Activated naive CD8-positive, alpha-beta T cell treated with anti-CD3 and anti-CD28 coated beads, Interleukin-2, amount 10 ng/mL, durations not matched to agents 7 days and 5 days (primary cell): ENCODE results near the gene KIRREL3. TPM values are rescaled to one million over a fixed set of nuclear protein-coding genes. Genes with fewer than 3 reads are reported as not detected.

Source experiments
- ATAC-seq: fragments of 150-1000 bp; cut with Tn5 transposase; one replicate; pipeline ENCODE4 v1.10.0; 2021; ENCODE audit warnings: low read depth, moderate library complexity
- POLR2A ChIA-PET: fragments of 350-600 bp; sonication (Branson Sonifier 250); formaldehyde crosslinking; loops from one replicate; lab custom pipeline; 2021; ENCODE audit warnings: antibody characterized with exemption; lab: Charles Lee
- DNase-seq: peaks from one replicate; pipeline ENCODE4 v3.0.0; 2021
- H3K27ac Mint-ChIP-seq: one replicate; pipeline ENCODE4 v1.8.0; 2022; ENCODE audit warnings: mild to moderate bottlenecking, mixed read lengths
- H3K27me3 Mint-ChIP-seq: one replicate; pipeline ENCODE4 v1.8.0; 2022; ENCODE audit warnings: mild to moderate bottlenecking, moderate library complexity, mixed read lengths
- H3K36me3 Mint-ChIP-seq: one replicate; pipeline ENCODE4 v1.8.0; 2021; ENCODE audit warnings: mild to moderate bottlenecking, mixed read lengths
- H3K4me1 Mint-ChIP-seq: one replicate; pipeline ENCODE4 v1.8.0; 2021; ENCODE audit warnings: mixed read lengths
- H3K4me3 Mint-ChIP-seq: one replicate; pipeline ENCODE4 v1.8.0; 2022; ENCODE audit warnings: mild to moderate bottlenecking, moderate library complexity, mixed read lengths
- H3K9me3 Mint-ChIP-seq: one replicate; pipeline ENCODE4 v1.8.0; 2021; ENCODE audit warnings: mixed read lengths
- total RNA-seq, 2 experiments: library from RNA; stranded (reverse); gene quantifications; one replicate each; pipeline ENCODE4 v1.2.3, GENCODE V29; 2021

KIRREL3 gene
- total RNA-seq: not detected

- H3K9me3 Mint-ChIP-seq: no peaks in the 10 kb centered on the region
- no peak for ATAC-seq
- no peak for DNase-seq
- no peak within 1 kb of the TSS for H3K27ac Mint-ChIP-seq
- peaks cover 18% of the 10 kb centered on the region for H3K27me3 Mint-ChIP-seq
- no peaks in the 10 kb centered on the region for H3K36me3 Mint-ChIP-seq
- no peak within 1 kb of the TSS for H3K4me3 Mint-ChIP-seq
- no peaks in the 10 kb centered on the region for H3K4me1 Mint-ChIP-seq
- POLR2A ChIA-PET: no interaction called here
Measured at GRCh38 chr11:127000291-127000968, at the start of gene KIRREL3. KIRREL3 (minus strand) TSS chr11:127000770.

DNA sequence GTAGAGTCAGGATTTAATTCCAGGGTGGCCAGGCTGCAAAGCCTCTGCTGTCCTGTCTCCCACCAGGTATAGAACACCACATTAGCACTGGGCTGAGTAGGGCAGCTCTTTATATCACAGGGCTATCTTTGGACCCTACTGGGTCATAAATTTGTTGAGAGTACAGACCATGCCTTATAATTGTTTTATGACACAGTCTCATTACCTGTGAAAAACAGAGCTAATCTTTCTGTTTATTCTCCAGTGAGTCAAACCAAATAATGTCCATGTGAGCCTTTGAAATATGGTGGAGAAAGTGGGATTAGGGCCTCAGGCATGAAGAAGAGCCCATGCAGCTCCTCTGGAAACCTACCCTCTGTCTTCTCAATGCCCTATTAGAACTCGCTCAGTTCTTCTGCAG, 49.6 kb upstream of the KIRREL3 start:
- H3K9me3 Mint-ChIP-seq: no peaks in the 10 kb centered on the region
- POLR2A ChIA-PET: no interaction called here
- no peak overlapping the region for H3K27ac Mint-ChIP-seq
- DNase-seq (no peak), ATAC-seq (no peak)
- H3K4me3 Mint-ChIP-seq: no peak overlapping the region
- H3K27me3 Mint-ChIP-seq: no peaks in the 10 kb centered on the region
- H3K36me3 Mint-ChIP-seq: no peaks in the 10 kb centered on the region
- no peaks in the 10 kb centered on the region for H3K4me1 Mint-ChIP-seq

DNA sequence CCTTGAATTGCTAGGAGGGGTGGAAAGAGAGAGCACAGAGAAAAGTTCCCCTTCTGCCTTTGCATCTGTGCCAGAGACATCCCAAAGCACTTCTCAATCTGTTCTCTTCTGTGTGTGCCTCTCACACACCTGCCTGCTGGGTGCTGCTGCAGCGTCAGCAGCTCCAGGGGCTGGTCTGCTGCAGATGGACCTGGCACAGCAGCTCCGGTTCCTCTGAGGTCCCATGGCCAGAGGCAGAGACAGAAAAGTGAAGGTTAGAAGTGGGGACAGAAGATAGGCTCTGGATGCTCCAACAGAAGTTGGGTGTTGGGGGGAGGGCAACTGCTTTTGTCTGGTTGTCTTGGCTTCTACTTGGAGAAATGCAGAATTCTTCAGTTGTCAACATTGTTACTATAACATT, 48.9 kb upstream of the KIRREL3 start:
- Mint-ChIP-seq H3K4me1 (no peaks in the 10 kb centered on the region), H3K36me3 (no peaks in the 10 kb centered on the region), H3K9me3 (no peaks in the 10 kb centered on the region), H3K27ac (no peak overlapping the region), H3K4me3 (no peak overlapping the region), H3K27me3 (no peaks in the 10 kb centered on the region)
- POLR2A ChIA-PET: no interaction called here
- no peak for ATAC-seq
- DNase-seq: no peak

- no peak overlapping the region for H3K27ac Mint-ChIP-seq
- no peaks in the 10 kb centered on the region for H3K4me1 Mint-ChIP-seq
- no peak overlapping the region for H3K4me3 Mint-ChIP-seq
- DNase-seq: no peak
- POLR2A ChIA-PET: no interaction called here
- no peaks in the 10 kb centered on the region for H3K27me3 Mint-ChIP-seq
- ATAC-seq: no peak
- no peaks in the 10 kb centered on the region for H3K9me3 Mint-ChIP-seq
- H3K36me3 Mint-ChIP-seq: no peaks in the 10 kb centered on the region
Measured at GRCh38 chr11:127044535-127044934, 44.0 kb upstream of the KIRREL3 start.

DNA sequence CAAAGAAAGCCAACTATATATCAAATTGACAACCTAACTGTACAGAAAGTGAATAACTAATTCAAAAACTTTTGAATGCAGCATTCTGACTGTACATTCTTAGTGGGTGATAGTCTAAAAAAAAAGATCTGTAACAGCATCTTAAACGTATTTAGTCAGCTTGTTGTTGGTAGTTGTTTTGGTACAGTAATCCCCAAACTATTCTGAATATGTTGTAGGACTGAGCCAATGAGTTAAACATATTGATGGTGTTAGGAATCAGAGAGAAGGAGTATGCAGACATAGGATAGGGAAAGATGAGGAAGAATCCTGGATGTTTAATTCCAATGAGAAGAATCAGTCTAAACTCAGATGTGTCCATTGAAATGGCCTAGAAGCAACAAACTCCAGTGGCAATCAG, 41.9 kb upstream of the KIRREL3 start:
- no peak for ATAC-seq
- Mint-ChIP-seq H3K4me3 (no peak overlapping the region), H3K4me1 (no peaks in the 10 kb centered on the region), H3K36me3 (no peaks in the 10 kb centered on the region), H3K9me3 (no peaks in the 10 kb centered on the region), H3K27me3 (no peaks in the 10 kb centered on the region), H3K27ac (no peak overlapping the region)
- DNase-seq: no peak
- POLR2A ChIA-PET: no interaction called here

- POLR2A ChIA-PET: no interaction called here
- Mint-ChIP-seq H3K36me3 (no peaks in the 10 kb centered on the region), H3K27ac (no peak overlapping the region), H3K4me3 (no peak overlapping the region), H3K4me1 (no peaks in the 10 kb centered on the region), H3K27me3 (no peaks in the 10 kb centered on the region), H3K9me3 (no peaks in the 10 kb centered on the region)
- DNase-seq (no peak), ATAC-seq (no peak)
Measured at GRCh38 chr11:127039591-127039990, 39.0 kb upstream of the KIRREL3 start.

- no peak overlapping the region for H3K4me3 Mint-ChIP-seq
- POLR2A ChIA-PET: no interaction called here
- H3K27ac Mint-ChIP-seq: no peak overlapping the region
- no peaks in the 10 kb centered on the region for H3K36me3 Mint-ChIP-seq
- H3K9me3 Mint-ChIP-seq: no peaks in the 10 kb centered on the region
- ATAC-seq (no peak), DNase-seq (no peak)
- H3K4me1 Mint-ChIP-seq: no peaks in the 10 kb centered on the region
- no peaks in the 10 kb centered on the region for H3K27me3 Mint-ChIP-seq
Measured at GRCh38 chr11:127037596-127037995, 37.0 kb upstream of the KIRREL3 start.

GRCh38 chr11:127037001-127037400, 36.4 kb upstream of the KIRREL3 start:
- H3K27ac Mint-ChIP-seq: no peak overlapping the region
- H3K4me1 Mint-ChIP-seq: no peaks in the 10 kb centered on the region
- POLR2A ChIA-PET: no interaction called here
- H3K36me3 Mint-ChIP-seq: no peaks in the 10 kb centered on the region
- H3K27me3 Mint-ChIP-seq: no peaks in the 10 kb centered on the region
- H3K4me3 Mint-ChIP-seq: no peak overlapping the region
- ATAC-seq: no peak
- no peak for DNase-seq
- no peaks in the 10 kb centered on the region for H3K9me3 Mint-ChIP-seq

DNA sequence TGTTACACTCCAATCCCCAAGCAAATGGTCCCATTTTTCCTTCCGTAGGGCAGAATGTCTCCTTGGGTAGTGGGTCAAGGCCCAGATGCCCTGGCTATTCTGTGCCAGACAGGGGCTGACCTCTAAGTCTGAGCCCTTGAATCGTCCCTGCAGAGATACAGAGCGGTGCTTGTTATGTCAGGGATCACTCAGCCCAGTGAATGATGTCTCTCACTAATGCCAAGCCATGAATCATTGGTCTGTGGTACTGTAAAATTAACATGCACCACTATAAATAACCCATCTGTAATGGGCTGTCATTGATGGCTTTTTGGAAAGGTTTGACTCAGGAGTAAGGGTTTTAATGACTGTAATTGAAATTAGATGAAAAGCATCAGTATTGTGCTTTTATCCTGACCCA, 35.3 kb upstream of the KIRREL3 start:
- Mint-ChIP-seq H3K4me3 (no peak overlapping the region), H3K27me3 (no peaks in the 10 kb centered on the region), H3K36me3 (no peaks in the 10 kb centered on the region), H3K27ac (no peak overlapping the region), H3K9me3 (no peaks in the 10 kb centered on the region), H3K4me1 (no peaks in the 10 kb centered on the region)
- DNase-seq (no peak), ATAC-seq (no peak)
- POLR2A ChIA-PET: no interaction called here

DNA sequence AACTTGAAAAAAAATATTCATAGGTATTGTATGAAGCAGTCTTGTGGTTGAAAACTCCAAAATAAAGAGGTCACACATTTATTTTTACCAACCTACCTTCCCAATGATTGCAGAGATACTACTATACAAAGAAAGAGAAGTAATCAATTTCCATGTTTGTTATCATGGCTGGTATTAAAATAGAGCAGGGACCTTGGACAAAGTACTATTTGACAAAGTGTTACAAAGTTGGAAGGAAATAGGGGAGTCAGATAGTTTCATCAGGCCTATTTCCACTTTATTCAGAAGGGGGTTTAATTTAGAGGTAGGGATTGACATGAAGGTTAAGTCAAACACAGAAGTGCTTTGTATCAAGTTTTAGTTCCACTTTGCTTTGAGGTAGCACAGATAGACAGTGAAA, 34.4 kb upstream of the KIRREL3 start:
- Mint-ChIP-seq H3K4me3 (no peak overlapping the region), H3K27ac (no peak overlapping the region), H3K4me1 (no peaks in the 10 kb centered on the region), H3K36me3 (no peaks in the 10 kb centered on the region), H3K9me3 (no peaks in the 10 kb centered on the region), H3K27me3 (no peaks in the 10 kb centered on the region)
- DNase-seq (no peak), ATAC-seq (no peak)
- POLR2A ChIA-PET: no interaction called here

- H3K36me3 Mint-ChIP-seq: no peaks in the 10 kb centered on the region
- ATAC-seq: no peak
- DNase-seq: no peak
- POLR2A ChIA-PET: no interaction called here
- H3K4me1 Mint-ChIP-seq: no peaks in the 10 kb centered on the region
- no peak overlapping the region for H3K4me3 Mint-ChIP-seq
- no peaks in the 10 kb centered on the region for H3K9me3 Mint-ChIP-seq
- H3K27me3 Mint-ChIP-seq: no peaks in the 10 kb centered on the region
- no peak overlapping the region for H3K27ac Mint-ChIP-seq
Measured at GRCh38 chr11:127028648-127029047, 28.1 kb upstream of the KIRREL3 start.

- no peak overlapping the region for H3K27ac Mint-ChIP-seq
- H3K4me1 Mint-ChIP-seq: no peaks in the 10 kb centered on the region
- no peaks in the 10 kb centered on the region for H3K9me3 Mint-ChIP-seq
- no peak for ATAC-seq
- POLR2A ChIA-PET: no interaction called here
- no peaks in the 10 kb centered on the region for H3K27me3 Mint-ChIP-seq
- DNase-seq: no peak
- no peaks in the 10 kb centered on the region for H3K36me3 Mint-ChIP-seq
- no peak overlapping the region for H3K4me3 Mint-ChIP-seq
Measured at GRCh38 chr11:127027789-127028188, 27.2 kb upstream of the KIRREL3 start.

DNA sequence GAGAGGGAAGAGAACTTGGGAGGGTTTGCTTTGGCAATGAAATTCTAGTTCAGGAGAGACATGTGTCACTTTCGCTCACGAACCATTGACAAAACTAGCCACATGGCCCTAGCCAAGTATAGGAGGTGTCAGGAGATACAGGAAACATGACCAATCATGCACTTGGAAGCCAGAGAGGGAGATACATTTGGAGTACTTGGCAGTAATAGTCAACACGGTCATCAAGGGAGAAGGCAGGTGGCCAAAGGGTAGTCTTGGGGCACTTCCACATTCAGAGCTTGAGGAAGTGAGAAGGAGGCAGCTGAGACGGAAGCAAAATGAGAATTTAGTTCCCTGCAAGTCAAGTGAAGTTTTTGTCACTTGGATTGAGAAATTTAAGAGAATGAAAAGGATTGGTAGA, 26.4 kb upstream of the KIRREL3 start:
- POLR2A ChIA-PET: no interaction called here
- DNase-seq: no peak
- Mint-ChIP-seq H3K27ac (no peak overlapping the region), H3K9me3 (no peaks in the 10 kb centered on the region), H3K36me3 (no peaks in the 10 kb centered on the region), H3K4me1 (no peaks in the 10 kb centered on the region), H3K4me3 (no peak overlapping the region), H3K27me3 (no peaks in the 10 kb centered on the region)
- ATAC-seq: no peak

GRCh38 chr11:127023991-127024390, 23.4 kb upstream of the KIRREL3 start:
- no peaks in the 10 kb centered on the region for H3K27me3 Mint-ChIP-seq
- POLR2A ChIA-PET: no interaction called here
- H3K4me3 Mint-ChIP-seq: no peak overlapping the region
- no peaks in the 10 kb centered on the region for H3K4me1 Mint-ChIP-seq
- no peaks in the 10 kb centered on the region for H3K36me3 Mint-ChIP-seq
- ATAC-seq (no peak), DNase-seq (no peak)
- no peak overlapping the region for H3K27ac Mint-ChIP-seq
- no peaks in the 10 kb centered on the region for H3K9me3 Mint-ChIP-seq
